Smooth muscle cell (in vitro differentiated cells): ENCODE data around the gene TMIE. TPM values are rescaled to one million over a fixed set of nuclear protein-coding genes. Genes with fewer than 3 reads are reported as not detected.
A peak's percentile ranks its signal among the peaks of the same experiment; 100 is the strongest.

ENCODE experiments used
- DNase-seq: peaks from one replicate; lab custom pipeline; 2025; ENCODE audit not compliant: unreplicated experiment; lab: John Stamatoyannopoulos, UW
- H2AFZ ChIP-seq: fragments of 200-600 bp; sonication (generic); 2 replicates; pipeline ENCODE4 v1.6.0; 2016; ENCODE audit warnings: antibody characterized with exemption, low read depth, mild to moderate bottlenecking
- H3F3A ChIP-seq: fragments of 200-600 bp; sonication (generic); 2 replicates; pipeline ENCODE4 v1.6.0; 2017; ENCODE audit warnings: antibody characterized with exemption, low read depth
- H3K27ac ChIP-seq: fragments of 200-600 bp; sonication (generic); 2 replicates; pipeline ENCODE4 v1.5.1; 2016; ENCODE audit warnings: low read depth, mild to moderate bottlenecking
- H3K27me3 ChIP-seq: fragments of 200-600 bp; sonication (generic); 2 replicates; pipeline ENCODE4 v1.6.1; 2016; ENCODE audit warnings: low read depth, mild to moderate bottlenecking
- H3K36me3 ChIP-seq: fragments of 200-600 bp; sonication (generic); 2 replicates; pipeline ENCODE4 v1.5.1; 2016; ENCODE audit warnings: low read depth
- H3K4me1 ChIP-seq: fragments of 200-600 bp; sonication (generic); 2 replicates; pipeline ENCODE4 v1.5.1; 2016; ENCODE audit warnings: low read depth
- H3K4me2 ChIP-seq: fragments of 200-600 bp; sonication (generic); 2 replicates; pipeline ENCODE4 v1.6.0; 2016; ENCODE audit warnings: mild to moderate bottlenecking
- H3K4me3 ChIP-seq: fragments of 200-600 bp; sonication (generic); 2 replicates; pipeline ENCODE4 v1.5.1; 2016; ENCODE audit warnings: mild to moderate bottlenecking
- H3K79me2 ChIP-seq: fragments of 200-600 bp; sonication (generic); 2 replicates; pipeline ENCODE4 v1.6.0; 2016; ENCODE audit warnings: low read depth, mild to moderate bottlenecking
- H3K9ac ChIP-seq: fragments of 200-600 bp; sonication (generic); 2 replicates; pipeline ENCODE4 v1.6.0; 2016; ENCODE audit warnings: low read depth
- H3K9me3 ChIP-seq: fragments of 200-600 bp; sonication (generic); replicated peaks from 2 replicates; pipeline ENCODE4 v1.5.1; 2016; ENCODE audit warnings: low read depth
- H4K20me1 ChIP-seq: fragments of 200-600 bp; sonication (generic); 2 replicates; pipeline ENCODE4 v1.6.0; 2016; ENCODE audit warnings: low read depth
- WGBS: methylation state at CpG from one replicate; pipeline ENCODE4 v1.1.7; 2016; ENCODE audit warnings: low lambda C conversion rate; 5-methylcytosine and 5-hydroxymethylcytosine counted together
- polyA plus RNA-seq: library from polyadenylated mRNA; unstranded; fragments of >200 nt; fragmentation: Nextera tagmentation; extraction: Ambion mirVana; gene quantifications from 2 replicates; pipeline ENCODE4 v1.2.1, GENCODE V29; 2016
- total RNA-seq: library from RNA; depleted of rRNA; stranded (reverse); fragments of >200 nt; gene quantifications from 2 replicates; pipeline ENCODE4 v1.2.3, GENCODE V29; 2014
- TF ChIP-seq, protein P1 (sequence below): fragments of 200-600 bp; sonication (generic); IDR thresholded peaks from 2 replicates; pipeline ENCODE4 v1.5.1; 2017; ENCODE audit warnings: borderline replicate concordance, mild to moderate bottlenecking, antibody characterized with exemption; ENCODE audit not compliant: insufficient read depth, poor library complexity, severe bottlenecking

The TMIE gene
- total and polyA plus RNA-seq, 2 experiments from 2014 or later: 0.67 to 1.1 TPM

DNA sequence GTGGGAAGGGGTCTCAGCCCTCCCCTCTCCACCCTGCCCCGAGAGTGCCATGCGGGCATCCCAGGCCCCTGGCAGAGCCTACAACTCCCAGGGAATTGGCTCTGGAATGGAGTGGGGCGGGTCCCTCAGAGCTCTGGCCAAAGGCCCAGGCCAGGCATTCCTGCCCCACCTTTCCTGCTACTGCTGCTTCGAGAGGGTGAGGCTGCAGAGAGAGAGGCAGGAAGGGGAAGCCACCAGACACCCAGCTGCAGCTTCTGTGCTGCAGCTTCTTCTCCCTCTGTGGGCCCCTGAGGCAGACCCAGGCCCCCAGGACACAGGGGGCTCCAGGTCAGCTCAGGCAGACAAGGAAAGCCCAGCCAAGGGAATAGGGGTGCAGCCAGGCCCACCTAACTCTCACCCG is 10.4 kb upstream of the TMIE start:
- no peaks in the 10 kb centered on the region for H3K27me3 ChIP-seq
- no peaks in the 10 kb centered on the region for H3K79me2 ChIP-seq
- H3K27ac ChIP-seq: no peak overlapping the region
- no peaks in the 10 kb centered on the region for H3F3A ChIP-seq
- TF ChIP-seq, protein P1, sequence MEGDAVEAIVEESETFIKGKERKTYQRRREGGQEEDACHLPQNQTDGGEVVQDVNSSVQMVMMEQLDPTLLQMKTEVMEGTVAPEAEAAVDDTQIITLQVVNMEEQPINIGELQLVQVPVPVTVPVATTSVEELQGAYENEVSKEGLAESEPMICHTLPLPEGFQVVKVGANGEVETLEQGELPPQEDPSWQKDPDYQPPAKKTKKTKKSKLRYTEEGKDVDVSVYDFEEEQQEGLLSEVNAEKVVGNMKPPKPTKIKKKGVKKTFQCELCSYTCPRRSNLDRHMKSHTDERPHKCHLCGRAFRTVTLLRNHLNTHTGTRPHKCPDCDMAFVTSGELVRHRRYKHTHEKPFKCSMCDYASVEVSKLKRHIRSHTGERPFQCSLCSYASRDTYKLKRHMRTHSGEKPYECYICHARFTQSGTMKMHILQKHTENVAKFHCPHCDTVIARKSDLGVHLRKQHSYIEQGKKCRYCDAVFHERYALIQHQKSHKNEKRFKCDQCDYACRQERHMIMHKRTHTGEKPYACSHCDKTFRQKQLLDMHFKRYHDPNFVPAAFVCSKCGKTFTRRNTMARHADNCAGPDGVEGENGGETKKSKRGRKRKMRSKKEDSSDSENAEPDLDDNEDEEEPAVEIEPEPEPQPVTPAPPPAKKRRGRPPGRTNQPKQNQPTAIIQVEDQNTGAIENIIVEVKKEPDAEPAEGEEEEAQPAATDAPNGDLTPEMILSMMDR: no peak
- no peak overlapping the region for H3K4me3 ChIP-seq
- H3K9ac ChIP-seq: no peak overlapping the region
- H2AFZ ChIP-seq: no peak overlapping the region
- 86% methylated on average over 5 of the region's 5 CpGs for WGBS
- H4K20me1 ChIP-seq: peaks cover 7% of the 10 kb centered on the region
- H3K4me2 ChIP-seq: no peak overlapping the region
- no peaks in the 10 kb centered on the region for H3K36me3 ChIP-seq
- no peak for DNase-seq
- H3K4me1 ChIP-seq: peaks cover 6% of the 10 kb centered on the region
- H3K9me3 ChIP-seq: no peaks in the 10 kb centered on the region

DNA sequence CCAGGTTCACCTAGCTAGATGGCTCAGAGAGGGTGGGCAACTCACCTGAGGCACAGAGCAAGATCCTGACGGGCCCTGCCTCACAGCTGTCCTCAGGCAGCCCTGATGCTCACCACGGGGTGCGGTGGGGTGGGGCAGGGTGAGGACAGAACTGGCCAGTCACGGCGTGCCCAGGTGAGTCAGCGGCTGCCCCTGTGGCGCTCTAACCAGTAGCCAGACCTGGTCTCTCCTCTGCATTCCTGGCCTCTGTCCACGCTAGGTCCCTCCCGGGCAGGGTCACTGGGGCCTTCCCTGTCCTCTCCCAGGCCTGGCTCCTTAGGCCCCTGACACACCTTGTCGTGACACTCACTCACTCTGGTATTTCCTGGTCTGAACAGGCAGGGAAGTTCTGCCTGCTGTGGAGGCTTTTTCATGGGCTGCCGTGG is 8.6 kb upstream of the TMIE start:
- no peaks in the 10 kb centered on the region for H3K79me2 ChIP-seq
- H3K9me3 ChIP-seq: no peaks in the 10 kb centered on the region
- no peak for DNase-seq
- H3K4me1 ChIP-seq: peaks cover 6% of the 10 kb centered on the region
- H3F3A ChIP-seq: no peaks in the 10 kb centered on the region
- peak overlapping the region; percentile 86 for H3K9ac ChIP-seq
- H3K4me3 ChIP-seq: peak overlapping the region; percentile 74
- TF ChIP-seq, protein P1: no peak
- 46% methylated on average over 8 of the region's 11 CpGs for WGBS
- peak overlapping the region; percentile 94 for H2AFZ ChIP-seq
- H3K36me3 ChIP-seq: no peaks in the 10 kb centered on the region
- peak overlapping the region; percentile 99 for H3K4me2 ChIP-seq
- no peaks in the 10 kb centered on the region for H3K27me3 ChIP-seq
- peak overlapping the region; percentile 88 for H3K27ac ChIP-seq
- peaks cover 7% of the 10 kb centered on the region for H4K20me1 ChIP-seq

DNA sequence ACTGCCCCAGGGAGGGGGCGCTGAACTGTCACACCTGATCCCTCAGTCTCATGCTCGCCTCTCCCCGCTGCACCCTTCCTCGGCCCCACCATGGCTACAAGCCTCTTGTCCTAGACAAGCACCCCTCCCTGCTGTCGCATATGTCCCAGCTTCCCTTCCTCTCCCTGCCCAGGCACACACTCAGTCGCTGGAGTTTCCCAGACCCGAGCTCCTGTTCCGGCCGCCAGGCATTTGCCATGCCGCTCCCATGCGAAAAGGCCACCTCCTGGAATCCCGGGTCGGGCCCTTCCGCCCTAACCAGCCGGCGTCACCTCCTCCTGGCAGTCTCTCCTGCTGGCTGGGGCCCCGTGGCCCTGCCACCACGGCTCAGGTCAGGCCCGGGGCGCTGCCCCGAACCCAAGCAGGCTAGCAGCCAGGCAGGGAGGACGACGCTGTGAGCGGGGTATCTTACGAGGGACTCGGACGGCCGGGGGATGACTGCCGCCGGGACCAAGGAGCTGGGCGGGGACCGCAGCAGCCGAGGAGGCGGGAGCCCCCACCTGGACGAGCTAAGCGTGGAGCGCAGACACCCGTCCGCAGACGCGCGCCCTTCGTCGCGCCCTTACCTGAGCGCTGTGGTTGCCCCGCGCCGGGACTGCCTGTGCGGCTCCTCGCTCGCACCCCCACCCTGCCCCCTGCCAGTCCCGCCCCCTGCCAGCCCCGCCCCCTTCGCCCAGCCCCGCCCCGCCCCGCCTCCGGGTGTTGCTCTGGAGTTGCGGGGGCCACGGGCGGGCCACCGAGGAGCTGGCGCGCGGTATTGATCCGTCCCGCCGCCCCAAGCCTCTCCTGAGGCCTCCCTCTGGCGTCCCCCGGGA is 7.9 kb upstream of the TMIE start, which contains the start of gene ALS2CL:
Gene ALS2CL (minus strand): TSS at position 642 of the 854 bp plus-strand sequence. CDS start 4,239 bp downstream, outside the sequence.
- H3K9ac ChIP-seq: peak within 1 kb of the TSS; percentile 86
- H3K27ac ChIP-seq: peak within 1 kb of the TSS; percentile 88
- WGBS: 3% methylated on average over 38 of the region's 71 CpGs
- H3K27me3 ChIP-seq: no peaks in the 10 kb centered on the region
- no peaks in the 10 kb centered on the region for H3K79me2 ChIP-seq
- H3K4me1 ChIP-seq: peaks cover 6% of the 10 kb centered on the region
- H2AFZ ChIP-seq: peak within 1 kb of the TSS; percentile 94
- H3K36me3 ChIP-seq: no peaks in the 10 kb centered on the region
- DNase-seq: peak; percentile 55
- peak within 1 kb of the TSS; percentile 99 for H3K4me2 ChIP-seq
- TF ChIP-seq, protein P1: no peak
- peak within 1 kb of the TSS; percentile 74 for H3K4me3 ChIP-seq
- peaks cover 7% of the 10 kb centered on the region for H4K20me1 ChIP-seq
- no peaks in the 10 kb centered on the region for H3F3A ChIP-seq
- no peaks in the 10 kb centered on the region for H3K9me3 ChIP-seq
